CD4-positive, alpha-beta T cell treated with Interleukin-2 at 100 ng/mL for 4 hours (primary cell): ENCODE measurements around the gene ANTXR1.
"Not testable (repeated sequence)": the region's sequence is repeated elsewhere in the genome, so short reads cannot be mapped to it uniquely, and the experiment has no call there.

ENCODE experiments used
- DNase-seq: peaks from one replicate; pipeline ENCODE4 v3.0.0-alpha.2; 2020; ENCODE audit warnings: low spot score

ANTXR1 gene

GRCh38 chr2:69166812-69167468 lies 154.0 kb downstream of the ANTXR1 start:
- DNase-seq: no peak

GRCh38 chr2:69167469-69167822 lies 154.5 kb downstream of the ANTXR1 start:
- DNase-seq: no peak

DNA sequence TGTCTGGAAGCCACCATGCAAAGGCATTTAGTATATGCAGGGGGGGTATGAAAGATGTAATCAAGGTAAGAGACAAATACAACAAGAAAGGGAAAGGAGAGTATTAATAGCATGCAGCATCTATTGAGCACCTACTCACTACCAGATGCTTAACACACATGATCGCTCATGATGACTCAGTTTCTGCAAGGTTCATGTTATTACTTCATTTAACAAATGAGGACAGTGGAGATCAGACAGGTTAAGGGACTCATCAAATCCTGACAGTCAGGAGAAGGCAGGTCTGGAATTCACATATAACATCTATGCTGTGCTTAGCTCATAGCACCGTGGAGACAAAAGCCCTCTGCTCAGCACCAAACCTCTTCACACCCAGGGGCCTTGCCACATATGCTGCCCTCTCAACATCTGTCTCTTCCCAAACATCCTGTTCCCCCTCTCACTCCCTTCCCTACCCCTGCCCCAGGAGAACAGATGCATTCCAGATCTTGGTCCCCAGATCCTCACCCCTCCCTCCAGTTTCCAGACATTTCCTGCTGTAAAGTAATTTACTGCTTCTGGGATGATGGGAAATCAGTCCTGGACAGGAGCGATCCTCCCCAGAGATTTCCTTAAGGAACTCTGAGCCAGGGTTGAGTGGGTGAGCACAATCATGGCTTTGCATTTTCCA lies 155.3 kb downstream of the ANTXR1 start:
- DNase-seq: no peak

- no peak for DNase-seq
These were observed 156.1 kb downstream of the ANTXR1 start for GRCh38 chr2:69168950-69169654.

GRCh38 chr2:69169655-69170389 lies 156.8 kb downstream of the ANTXR1 start:
- DNase-seq: no peak

DNA sequence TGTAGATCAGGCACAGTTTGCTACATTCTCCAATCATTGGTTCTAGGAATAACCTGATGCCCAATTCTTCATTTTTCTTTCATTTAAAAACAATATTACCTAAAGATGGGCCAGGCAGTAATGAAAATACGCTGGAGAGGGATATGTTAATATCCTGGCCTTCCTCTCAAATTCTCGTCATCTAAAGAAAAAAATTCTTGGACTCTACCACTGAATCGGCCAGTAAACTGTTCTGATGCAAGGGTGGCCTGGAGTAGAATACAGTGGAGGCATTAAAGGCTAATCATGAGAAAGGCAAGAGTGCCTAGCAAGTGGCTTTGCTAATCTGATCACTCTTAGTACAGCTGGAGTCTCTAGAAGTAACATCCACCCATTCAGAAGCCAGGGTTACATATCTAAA lies 157.7 kb downstream of the ANTXR1 start:
- no peak for DNase-seq

GRCh38 chr2:69171116-69171896 lies 158.3 kb downstream of the ANTXR1 start:
- DNase-seq: no peak

DNA sequence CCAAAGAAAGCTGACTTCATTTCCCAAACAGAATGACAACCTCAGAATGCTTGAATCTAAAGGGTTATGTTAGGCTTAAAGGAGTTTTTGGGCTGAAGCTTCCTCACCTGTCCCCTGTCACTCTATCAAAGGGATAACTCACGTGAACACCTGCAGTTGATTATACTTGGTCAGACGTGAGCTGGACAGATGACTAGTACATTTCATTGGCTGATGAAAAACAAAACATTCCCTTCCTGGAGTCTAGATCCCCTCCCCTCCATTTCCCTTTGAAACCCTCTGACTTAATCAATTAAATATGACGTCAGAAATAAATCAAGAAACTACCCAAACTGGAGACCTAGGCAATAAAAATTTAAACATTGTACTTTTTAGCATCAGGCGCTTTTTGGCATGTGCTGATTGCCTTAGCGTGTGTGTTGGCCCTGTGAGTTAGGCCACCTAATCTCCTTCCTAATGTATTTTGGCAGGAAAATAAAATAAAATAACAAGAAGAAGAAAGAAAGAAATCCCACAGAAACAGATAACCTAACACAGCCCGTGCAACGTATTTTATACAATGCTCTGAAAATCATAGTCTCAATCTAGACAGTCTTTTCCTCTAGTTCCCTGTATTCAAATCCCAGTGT lies 159.0 kb downstream of the ANTXR1 start:
- DNase-seq: no peak

GRCh38 chr2:69173706-69174105 lies 160.7 kb downstream of the ANTXR1 start:
- DNase-seq: no peak

DNA sequence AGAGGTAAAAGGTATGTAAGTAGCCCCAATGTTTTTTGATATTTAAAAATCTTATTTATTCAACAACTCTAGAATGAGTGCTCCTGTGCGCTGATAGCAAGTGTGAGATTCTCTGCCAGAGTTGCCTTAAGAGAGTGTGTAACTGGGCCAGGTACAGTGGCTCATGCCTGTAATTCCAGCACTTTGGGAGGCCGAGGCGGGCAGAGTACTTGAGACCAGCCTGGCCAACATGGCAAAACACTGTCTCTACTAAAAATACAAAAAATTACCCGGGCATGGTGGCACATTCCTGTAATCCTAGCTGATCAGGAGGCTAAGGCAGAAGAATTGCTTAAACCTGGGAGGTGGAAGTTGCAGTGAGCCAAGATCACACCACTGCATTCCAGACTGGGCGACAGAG lies 161.2 kb downstream of the ANTXR1 start:
- DNase-seq: not testable (repeated sequence)

DNA sequence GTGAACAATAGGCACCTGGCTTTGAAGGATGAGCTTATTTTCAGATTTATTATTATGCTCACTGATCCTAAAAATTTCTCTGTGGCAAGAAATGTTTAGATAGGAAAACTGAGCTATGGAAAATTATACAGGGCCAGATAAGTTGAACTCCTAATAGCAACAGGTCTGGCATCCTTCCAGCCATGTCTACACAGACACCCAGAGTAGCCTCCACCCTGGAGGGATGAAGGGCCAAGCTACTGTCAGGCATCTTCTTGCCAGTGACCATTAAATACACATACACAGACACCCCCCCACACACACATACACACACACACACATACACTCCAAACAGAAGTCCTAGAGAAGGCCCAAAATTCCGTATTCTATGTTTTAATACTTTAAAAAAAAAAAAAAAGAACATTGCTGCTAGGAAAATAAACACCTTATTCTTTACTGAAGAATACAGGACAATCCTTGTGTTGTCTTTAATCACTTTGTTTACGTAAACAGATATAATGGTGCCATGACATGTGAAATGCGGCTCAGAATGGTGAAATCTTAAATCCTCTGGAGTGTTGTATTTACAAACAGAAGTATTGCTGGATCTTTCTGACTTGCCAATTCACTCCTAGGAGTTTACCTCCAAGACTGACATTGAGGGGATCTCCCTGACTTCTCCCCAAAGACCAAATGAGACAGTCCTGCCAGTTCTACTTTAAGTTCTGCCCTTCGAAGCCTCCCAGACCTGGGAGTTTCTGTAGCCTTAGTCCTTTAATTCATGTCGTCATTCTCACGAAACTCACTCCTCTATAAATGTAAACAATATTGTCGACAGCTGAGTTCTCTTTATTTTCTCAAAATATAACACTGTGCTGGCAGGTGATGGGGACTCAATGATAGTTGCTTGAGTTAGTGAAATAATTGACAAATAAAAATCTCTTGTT lies 163.1 kb downstream of the ANTXR1 start:
- DNase-seq: no peak

GRCh38 chr2:69177063-69177771 lies 164.2 kb downstream of the ANTXR1 start:
- no peak for DNase-seq

DNA sequence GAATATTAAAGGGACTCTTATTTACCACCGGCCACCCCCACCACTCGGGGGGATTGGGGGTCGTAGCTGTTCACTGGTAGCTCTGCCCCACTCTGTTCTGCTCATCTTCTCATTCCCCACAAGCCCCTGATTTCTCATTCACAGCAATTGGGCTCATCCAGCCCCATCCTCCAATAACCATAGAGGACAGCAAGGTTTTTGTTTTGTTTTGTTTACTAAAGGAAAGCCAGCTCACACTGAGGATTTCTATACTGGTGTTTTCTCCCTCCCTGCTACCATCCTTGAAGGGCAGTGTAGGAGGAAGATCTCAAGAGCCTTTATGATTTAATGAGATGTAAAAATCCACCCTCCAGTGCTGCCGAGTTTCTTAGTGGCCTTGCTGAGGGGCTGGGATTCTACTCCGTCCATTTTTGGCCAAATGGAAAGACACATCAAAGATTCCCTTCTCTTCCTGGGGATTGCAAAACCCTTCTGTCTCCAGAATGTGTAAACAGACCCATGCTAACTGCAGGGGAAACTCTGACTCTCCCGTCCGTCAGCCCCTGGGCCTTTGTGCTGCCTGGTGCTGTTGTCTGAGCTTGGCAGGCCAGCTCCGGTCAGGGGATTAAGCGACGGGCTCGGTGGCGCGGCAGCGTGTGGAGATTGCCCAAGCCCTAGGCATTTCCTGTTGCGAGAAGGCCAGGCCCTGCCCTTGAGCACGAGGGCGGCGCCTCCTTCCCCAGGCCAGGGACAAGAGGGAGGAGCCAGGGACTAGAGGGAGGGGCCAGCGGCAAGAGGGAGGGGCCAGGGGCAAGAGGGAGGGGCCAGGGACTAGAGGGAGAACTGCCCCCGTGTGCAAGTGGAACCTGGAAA lies 165.0 kb downstream of the ANTXR1 start:
- no peak for DNase-seq

DNA sequence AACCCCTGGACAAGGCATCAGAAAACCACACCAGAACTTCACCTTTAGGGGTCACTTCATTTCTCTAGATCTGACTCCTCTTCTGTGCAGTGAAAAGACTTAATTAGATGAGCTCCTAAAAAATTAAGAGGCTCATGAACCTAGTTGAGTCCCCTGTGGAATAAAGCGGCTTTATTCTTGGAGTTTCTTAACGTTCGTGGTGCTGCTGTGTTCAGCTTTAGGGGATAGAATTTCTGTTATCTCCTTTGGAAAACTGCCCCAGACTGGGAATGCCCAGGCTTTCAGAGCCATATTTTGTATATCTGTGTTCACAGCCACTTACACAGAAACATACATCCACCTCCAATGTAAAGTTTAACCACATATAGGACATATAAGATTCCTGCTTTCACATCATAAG lies 165.8 kb downstream of the ANTXR1 start:
- DNase-seq: no peak

DNA sequence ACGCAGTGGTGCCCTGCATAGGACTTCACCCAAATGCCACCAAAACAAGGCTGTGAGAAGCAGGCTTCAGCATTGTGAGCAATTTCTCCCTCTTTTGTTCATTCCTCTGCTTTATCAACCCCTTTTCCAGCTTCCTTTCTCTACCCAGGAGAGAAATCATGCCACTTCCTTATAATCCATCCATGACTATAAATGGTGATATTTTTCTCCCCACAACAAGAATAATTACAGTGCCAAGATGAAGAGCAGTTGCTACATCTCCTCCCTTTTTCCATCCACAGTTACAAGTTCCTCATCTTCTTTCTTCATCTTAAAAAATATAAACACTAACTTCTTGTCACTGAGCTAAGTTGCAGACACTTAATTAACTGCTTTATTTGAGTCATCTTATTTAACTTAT lies 167.2 kb downstream of the ANTXR1 start:
- no peak for DNase-seq

GRCh38 chr2:69180974-69181373 lies 168.0 kb downstream of the ANTXR1 start:
- DNase-seq: no peak

DNA sequence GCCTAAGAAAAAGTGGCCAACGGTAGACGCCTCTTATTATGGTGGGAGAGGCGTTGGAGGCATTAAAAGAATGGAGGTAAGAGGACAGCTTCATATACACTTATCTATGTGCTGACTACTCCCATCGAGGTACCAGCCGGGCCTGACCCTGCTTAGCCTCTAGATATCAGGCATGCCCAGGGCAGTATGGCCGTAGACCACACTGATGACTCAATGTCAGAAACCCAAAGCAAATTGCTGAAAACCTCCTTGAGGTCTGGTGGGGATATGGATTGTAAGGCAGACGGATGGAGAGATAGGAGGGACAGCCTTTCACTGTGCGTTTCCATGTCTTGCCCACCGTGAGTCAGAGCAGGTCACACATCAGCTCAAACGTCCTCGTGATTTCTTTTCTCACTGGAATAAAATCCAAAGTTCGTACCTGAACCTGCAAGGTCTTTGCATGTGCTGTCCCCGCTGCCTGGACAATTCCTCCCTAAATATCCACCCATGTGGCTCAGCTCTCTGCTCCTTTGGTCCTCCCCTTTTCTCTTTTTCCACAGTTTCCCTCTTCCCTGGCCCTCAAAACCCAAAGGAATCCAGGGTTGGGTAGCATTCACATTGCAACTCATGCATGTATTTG lies 168.9 kb downstream of the ANTXR1 start:
- DNase-seq: no peak

GRCh38 chr2:69183659-69184058 lies 170.7 kb downstream of the ANTXR1 start:
- DNase-seq: no peak
